HepG2 (cell line): ENCODE measurements around the gene MYL11. TPM values are rescaled to one million over a fixed set of nuclear protein-coding genes. Genes with fewer than 3 reads are reported as not detected.

ENCODE experiments used
- ADNP ChIP-seq: sonication (generic); formaldehyde crosslinking; IDR thresholded peaks from 2 replicates; pipeline ENCODE4 v1.4.0; 2020; ENCODE audit warnings: missing genetic modification reagents
- FOXC1 ChIP-seq: sonication (generic); formaldehyde crosslinking; IDR thresholded peaks from 2 replicates; pipeline ENCODE4 v1.8.0; 2022; ENCODE audit warnings: mild to moderate bottlenecking, missing genetic modification reagents, borderline replicate concordance
- HMG20B ChIP-seq: conservative IDR thresholded peaks from 2 replicates; pipeline ENCODE4 v1.6.1; 2016; ENCODE audit warnings: missing genetic modification reagents, missing compliant biosample characterization
- MAFF ChIP-seq: IDR thresholded peaks from 2 replicates; pipeline ENCODE4 v1.6.1; 2011; ENCODE audit warnings: low read depth, low read length, improper control_type of control experiment
- MYC ChIP-seq: sonication (generic); formaldehyde crosslinking; IDR thresholded peaks from 2 replicates; pipeline ENCODE4 v1.9.0; 2021; ENCODE audit warnings: missing genetic modification reagents, borderline replicate concordance
- NFE2L1 ChIP-seq: sonication (generic); formaldehyde crosslinking; IDR thresholded peaks from 2 replicates; pipeline ENCODE4 v1.4.0; 2020; ENCODE audit warnings: missing genetic modification reagents, mild to moderate bottlenecking, borderline replicate concordance
- SMYD3 ChIP-seq: sonication (generic); formaldehyde crosslinking; IDR thresholded peaks from 2 replicates; pipeline ENCODE4 v1.8.1; 2023; ENCODE audit warnings: mild to moderate bottlenecking, missing genetic modification reagents
- SP2 ChIP-seq: sonication (generic); formaldehyde crosslinking; IDR thresholded peaks from 2 replicates; pipeline ENCODE4 v1.5.1; 2020; ENCODE audit warnings: mild to moderate bottlenecking, missing genetic modification reagents
- SP4 ChIP-seq: sonication (generic); formaldehyde crosslinking; IDR thresholded peaks from 2 replicates; pipeline ENCODE4 v1.8.1; 2023; ENCODE audit warnings: mild to moderate bottlenecking, missing genetic modification reagents
- TARDBP ChIP-seq: sonication (generic); formaldehyde crosslinking; IDR thresholded peaks from 2 replicates; pipeline ENCODE4 v1.8.0; 2022; ENCODE audit warnings: mild to moderate bottlenecking, missing genetic modification reagents
- ZBTB43 ChIP-seq: sonication (generic); formaldehyde crosslinking; conservative IDR thresholded peaks from 2 replicates; pipeline ENCODE4 v1.4.0; 2020; ENCODE audit warnings: missing genetic modification reagents
- ZNF550 ChIP-seq: sonication (generic); formaldehyde crosslinking; IDR thresholded peaks from 2 replicates; pipeline ENCODE4 v1.4.0; 2020; ENCODE audit warnings: mild to moderate bottlenecking, missing genetic modification reagents, borderline replicate concordance
- ZNF780A ChIP-seq: sonication (generic); formaldehyde crosslinking; IDR thresholded peaks from 2 replicates; pipeline ENCODE4 v1.8.0; 2022; ENCODE audit warnings: mild to moderate bottlenecking, missing genetic modification reagents, moderate library complexity
- ZSCAN5A ChIP-seq: sonication (generic); formaldehyde crosslinking; IDR thresholded peaks from 2 replicates; pipeline ENCODE4 v1.8.0; 2022; ENCODE audit warnings: mild to moderate bottlenecking, missing genetic modification reagents, borderline replicate concordance
- polyA plus RNA-seq, 8 experiments: library from polyadenylated mRNA; depleted of rRNA in 3 of 8; stranded (reverse) in 7 of 8; unstranded in 1 of 8; fragments of >200 nt; fragmentation: Illumina TruSeq in 4 of 8; extraction: Trizol in 4 of 8; gene quantifications; 2 replicates each; pipeline versions ENCODE4 v1.2.1 to v1.2.3, GENCODE V29; 2011 to 2016; ENCODE audit warnings: low read depth in 4 of 8, missing spikeins in 1 of 8, mixed read lengths in 1 of 8; ENCODE audit not compliant: insufficient read depth in 1 of 8
- total RNA-seq, 5 experiments: library from RNA; depleted of rRNA; stranded (reverse); fragments of >200 nt; fragmentation: Illumina TruSeq; extraction: Trizol; gene quantifications; 2 replicates each; pipeline ENCODE4 v1.2.3, GENCODE V29; 2016; ENCODE audit warnings: low read depth in 1 of 5
- TF ChIP-seq, protein P1 (sequence below): sonication (generic); formaldehyde crosslinking; IDR thresholded peaks from 2 replicates; pipeline ENCODE4 v1.4.0; 2020; ENCODE audit warnings: missing genetic modification reagents, borderline replicate concordance
- TF ChIP-seq, protein P2 (sequence below): IDR thresholded peaks from 2 replicates; pipeline ENCODE4 v1.6.1; 2016
- TF ChIP-seq, protein P3 (sequence below): sonication (generic); formaldehyde crosslinking; IDR thresholded peaks from 2 replicates; pipeline ENCODE4 v1.4.0; 2020; ENCODE audit warnings: missing genetic modification reagents, mild to moderate bottlenecking, borderline replicate concordance

The MYL11 gene
- total and polyA plus RNA-seq, 2 of the 13 experiments (the other 11 are each of a cell fraction or from before 2014, with no cell fraction given): not detected

DNA sequence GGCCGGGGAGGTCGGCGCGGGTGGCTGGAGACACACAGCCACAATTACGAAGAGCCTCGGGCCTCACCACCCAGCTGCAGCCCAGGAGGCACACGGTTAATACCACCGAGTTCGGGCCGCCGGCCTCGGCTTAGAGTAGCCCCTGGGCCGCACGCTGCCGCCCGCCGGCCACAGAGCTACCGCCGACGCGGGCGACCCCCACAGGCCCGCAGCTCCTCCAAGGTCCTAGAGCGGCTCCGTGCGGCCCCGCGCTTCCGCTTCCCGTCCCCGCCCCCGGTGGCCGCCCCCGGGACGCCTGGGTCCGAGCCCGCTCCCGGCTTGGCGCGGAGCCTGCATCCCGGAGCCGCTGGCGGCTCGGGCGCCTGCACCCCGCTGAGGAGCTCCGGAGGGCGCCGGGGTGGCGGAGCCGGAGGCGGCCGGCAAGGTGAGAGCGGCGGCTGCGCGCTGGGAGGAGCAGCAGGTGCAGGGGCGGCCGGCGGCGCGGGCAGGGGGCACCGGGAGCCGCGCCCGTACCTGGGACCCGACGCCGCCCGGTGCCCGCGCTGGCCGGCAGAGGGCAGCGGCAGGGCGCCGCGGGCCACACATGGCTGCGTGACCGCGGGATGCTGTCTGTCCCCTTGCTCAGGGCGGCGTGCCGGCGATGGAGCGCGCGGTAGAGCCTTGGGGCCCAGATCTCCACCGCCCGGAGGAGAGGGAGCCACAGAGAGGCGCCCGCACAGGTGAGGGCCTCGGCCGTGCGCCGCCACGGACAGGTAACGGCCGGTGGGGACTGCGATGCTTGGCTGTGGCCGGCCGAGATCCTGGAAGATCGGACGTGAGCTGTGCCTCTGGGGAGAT lies 20.8 kb downstream of the MYL11 start, which contains the start of gene ZNF48 (continued):
- TF ChIP-seq ZSCAN5A (CRISPR knock-in tag) (no peak), ZNF550 (CRISPR knock-in tag) (0 out of 2 replicates have a peak, but pooled peaks have one; percentile 63), MAFF (no peak), SMYD3 (no peak), ADNP (no peak), SP4 (CRISPR knock-in tag) (peak; percentile 94), SP2 (CRISPR knock-in tag) (peak; percentile 78), NFE2L1 (CRISPR knock-in tag) (peak; percentile 60; the same call in 1 of the 2 replicates), ZBTB43 (peak; percentile 57; the same call in 1 of the 2 replicates), FOXC1 (CRISPR knock-in tag) (peak; percentile 71; the same call in 1 of the 2 replicates), MYC (CRISPR knock-in tag) (peak; percentile 94), ZNF780A (CRISPR knock-in tag) (0 out of 2 replicates have a peak, but pooled peaks have one; percentile 36), HMG20B (CRISPR knock-in tag) (no peak), TARDBP (CRISPR knock-in tag) (0 out of 2 replicates have a peak, but pooled peaks have one; percentile 27)
- TF ChIP-seq, protein P1, sequence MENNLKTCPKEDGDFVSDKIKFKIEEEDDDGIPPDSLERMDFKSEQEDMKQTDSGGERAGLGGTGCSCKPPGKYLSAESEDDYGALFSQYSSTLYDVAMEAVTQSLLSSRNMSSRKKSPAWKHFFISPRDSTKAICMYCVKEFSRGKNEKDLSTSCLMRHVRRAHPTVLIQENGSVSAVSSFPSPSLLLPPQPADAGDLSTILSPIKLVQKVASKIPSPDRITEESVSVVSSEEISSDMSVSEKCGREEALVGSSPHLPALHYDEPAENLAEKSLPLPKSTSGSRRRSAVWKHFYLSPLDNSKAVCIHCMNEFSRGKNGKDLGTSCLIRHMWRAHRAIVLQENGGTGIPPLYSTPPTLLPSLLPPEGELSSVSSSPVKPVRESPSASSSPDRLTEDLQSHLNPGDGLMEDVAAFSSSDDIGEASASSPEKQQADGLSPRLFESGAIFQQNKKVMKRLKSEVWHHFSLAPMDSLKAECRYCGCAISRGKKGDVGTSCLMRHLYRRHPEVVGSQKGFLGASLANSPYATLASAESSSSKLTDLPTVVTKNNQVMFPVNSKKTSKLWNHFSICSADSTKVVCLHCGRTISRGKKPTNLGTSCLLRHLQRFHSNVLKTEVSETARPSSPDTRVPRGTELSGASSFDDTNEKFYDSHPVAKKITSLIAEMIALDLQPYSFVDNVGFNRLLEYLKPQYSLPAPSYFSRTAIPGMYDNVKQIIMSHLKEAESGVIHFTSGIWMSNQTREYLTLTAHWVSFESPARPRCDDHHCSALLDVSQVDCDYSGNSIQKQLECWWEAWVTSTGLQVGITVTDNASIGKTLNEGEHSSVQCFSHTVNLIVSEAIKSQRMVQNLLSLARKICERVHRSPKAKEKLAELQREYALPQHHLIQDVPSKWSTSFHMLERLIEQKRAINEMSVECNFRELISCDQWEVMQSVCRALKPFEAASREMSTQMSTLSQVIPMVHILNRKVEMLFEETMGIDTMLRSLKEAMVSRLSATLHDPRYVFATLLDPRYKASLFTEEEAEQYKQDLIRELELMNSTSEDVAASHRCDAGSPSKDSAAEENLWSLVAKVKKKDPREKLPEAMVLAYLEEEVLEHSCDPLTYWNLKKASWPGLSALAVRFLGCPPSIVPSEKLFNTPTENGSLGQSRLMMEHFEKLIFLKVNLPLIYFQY (CRISPR knock-in tag): peak; percentile 90
- TF ChIP-seq, protein P2, sequence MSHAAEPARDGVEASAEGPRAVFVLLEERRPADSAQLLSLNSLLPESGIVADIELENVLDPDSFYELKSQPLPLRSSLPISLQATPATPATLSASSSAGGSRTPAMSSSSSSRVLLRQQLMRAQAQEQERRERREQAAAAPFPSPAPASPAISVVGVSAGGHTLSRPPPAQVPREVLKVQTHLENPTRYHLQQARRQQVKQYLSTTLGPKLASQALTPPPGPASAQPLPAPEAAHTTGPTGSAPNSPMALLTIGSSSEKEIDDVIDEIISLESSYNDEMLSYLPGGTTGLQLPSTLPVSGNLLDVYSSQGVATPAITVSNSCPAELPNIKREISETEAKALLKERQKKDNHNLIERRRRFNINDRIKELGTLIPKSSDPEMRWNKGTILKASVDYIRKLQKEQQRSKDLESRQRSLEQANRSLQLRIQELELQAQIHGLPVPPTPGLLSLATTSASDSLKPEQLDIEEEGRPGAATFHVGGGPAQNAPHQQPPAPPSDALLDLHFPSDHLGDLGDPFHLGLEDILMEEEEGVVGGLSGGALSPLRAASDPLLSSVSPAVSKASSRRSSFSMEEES: no peak; the same call in 1 of the 2 replicates
- TF ChIP-seq, protein P3, sequence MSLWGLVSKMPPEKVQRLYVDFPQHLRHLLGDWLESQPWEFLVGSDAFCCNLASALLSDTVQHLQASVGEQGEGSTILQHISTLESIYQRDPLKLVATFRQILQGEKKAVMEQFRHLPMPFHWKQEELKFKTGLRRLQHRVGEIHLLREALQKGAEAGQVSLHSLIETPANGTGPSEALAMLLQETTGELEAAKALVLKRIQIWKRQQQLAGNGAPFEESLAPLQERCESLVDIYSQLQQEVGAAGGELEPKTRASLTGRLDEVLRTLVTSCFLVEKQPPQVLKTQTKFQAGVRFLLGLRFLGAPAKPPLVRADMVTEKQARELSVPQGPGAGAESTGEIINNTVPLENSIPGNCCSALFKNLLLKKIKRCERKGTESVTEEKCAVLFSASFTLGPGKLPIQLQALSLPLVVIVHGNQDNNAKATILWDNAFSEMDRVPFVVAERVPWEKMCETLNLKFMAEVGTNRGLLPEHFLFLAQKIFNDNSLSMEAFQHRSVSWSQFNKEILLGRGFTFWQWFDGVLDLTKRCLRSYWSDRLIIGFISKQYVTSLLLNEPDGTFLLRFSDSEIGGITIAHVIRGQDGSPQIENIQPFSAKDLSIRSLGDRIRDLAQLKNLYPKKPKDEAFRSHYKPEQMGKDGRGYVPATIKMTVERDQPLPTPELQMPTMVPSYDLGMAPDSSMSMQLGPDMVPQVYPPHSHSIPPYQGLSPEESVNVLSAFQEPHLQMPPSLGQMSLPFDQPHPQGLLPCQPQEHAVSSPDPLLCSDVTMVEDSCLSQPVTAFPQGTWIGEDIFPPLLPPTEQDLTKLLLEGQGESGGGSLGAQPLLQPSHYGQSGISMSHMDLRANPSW (CRISPR knock-in tag): no peak
